Measurements from ENCODE around the gene UNC13B.

DNA sequence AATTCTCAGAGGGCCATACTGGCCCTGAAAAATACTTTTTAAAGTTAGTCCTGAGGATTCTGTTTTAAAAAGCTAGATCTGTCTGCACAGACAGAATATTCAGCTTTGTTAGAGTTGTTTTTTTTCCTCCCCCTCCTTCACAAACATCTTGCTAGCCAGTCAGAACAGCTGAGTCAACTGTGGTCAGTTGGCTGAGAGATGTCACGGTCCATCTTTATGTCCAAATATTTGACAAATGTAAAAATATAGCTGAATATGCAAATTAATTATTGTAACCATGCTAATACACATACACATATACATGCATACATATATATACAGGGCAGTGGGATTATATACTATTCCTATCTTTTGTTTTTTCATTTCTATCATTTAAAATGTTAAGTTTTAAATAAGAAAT lies 33.9 kb downstream of the UNC13B start:
- TF ChIP-seq ZNF274 (IDR thresholded peaks at IDR 0.05; ENCODE audit: low read depth, low read length): no peak
- TF ChIP-seq YY1 (IDR thresholded peaks at IDR 0.05; ENCODE audit: insufficient read depth, insufficient read length): no peak
- no peak for TF ChIP-seq SUZ12 (IDR thresholded peaks at IDR 0.05; ENCODE audit: extremely low read depth, insufficient read depth, insufficient read length)
